ENCODE results near the gene EEF1AKMT4.

Gene EEF1AKMT4

GRCh38 chr3:184249412-184250166 lies at the start of gene EEF1AKMT4:
Gene EEF1AKMT4, plus strand, starts transcription at chr3:184249672. Its CDS starts 23 bp downstream, at chr3:184249695.
- peak; percentile 38 for FAIRE-seq

- FAIRE-seq, result no peak
Measured at GRCh38 chr3:184200825-184201224, 48.6 kb upstream of the EEF1AKMT4 start.

DNA sequence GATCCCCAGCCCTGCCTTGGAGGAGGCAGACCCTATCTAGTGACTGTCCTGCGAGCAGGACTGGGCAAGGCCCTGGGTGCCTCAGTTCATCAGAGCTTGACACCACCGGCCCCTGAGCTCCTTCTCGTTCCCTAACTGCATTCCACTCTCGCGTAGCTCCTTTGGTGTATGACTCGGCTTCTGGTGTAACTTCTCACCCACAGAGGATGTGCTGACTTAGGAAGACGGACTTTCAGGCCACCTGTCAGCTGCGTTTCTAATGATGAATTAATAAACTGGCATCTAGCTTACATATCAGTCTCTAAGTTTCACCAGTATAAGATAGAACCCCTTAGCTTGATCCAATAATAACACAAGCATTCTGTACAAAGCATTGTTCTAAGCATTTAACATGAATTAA lies 45.9 kb upstream of the EEF1AKMT4 start:
- FAIRE-seq, result no peak

DNA sequence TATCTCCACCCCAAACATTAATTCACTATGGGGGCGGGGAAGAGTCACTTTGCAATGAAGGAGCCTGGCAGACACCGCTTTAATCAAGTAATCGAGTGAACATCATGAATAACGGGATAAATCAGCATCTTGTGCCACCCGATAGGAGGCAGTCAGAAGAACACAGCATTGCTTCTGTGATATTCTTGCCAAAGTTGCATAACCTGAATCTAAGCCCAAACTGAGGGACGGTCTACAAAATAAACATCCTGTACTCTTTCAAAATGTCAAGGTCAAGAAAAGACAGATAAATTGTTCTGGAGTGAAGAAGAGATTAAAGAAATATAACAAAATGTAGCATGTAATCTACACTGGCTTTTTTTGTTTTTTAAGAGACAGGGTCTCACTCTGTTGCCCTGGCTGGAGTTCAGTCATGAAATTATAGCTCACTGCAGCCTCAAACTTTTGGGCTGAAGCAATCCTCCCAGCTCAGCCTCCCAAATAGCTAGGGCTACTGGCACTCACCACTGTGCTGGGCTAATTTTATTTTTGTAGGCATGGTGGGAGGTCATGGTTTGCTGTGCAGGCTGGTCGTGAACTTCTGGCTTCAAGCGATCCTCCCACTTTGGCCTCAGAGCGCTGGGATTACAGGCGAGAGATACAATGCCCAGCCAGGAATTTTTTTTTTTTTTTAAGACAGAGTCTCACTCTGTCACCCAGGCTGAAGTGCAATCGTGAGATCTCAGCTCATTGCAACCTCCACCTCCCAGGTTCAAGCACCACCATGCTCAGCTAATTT lies 40.1 kb upstream of the EEF1AKMT4 start:
- FAIRE-seq, result no peak

DNA sequence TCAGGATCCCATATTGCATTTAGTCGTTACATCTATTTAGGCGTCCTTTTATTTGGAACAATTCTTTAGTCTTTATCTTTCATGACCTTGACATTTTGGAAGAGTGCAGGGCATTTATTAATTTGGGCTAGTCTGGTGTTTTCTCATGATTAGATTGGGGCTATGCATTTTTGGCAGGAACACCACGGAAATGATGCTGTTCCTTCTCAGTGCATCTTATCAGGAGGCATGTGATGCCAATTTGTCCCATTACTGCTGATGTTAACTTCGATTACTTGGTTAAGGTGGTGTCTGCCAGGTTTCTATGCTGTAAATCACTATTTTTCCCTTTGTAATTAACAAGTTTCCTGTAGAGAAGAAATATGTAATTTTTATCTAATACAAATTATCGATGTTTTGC lies 38.2 kb upstream of the EEF1AKMT4 start:
- no peak for FAIRE-seq

- FAIRE-seq, result no peak
Measured at GRCh38 chr3:184211718-184212117, 37.8 kb upstream of the EEF1AKMT4 start.

DNA sequence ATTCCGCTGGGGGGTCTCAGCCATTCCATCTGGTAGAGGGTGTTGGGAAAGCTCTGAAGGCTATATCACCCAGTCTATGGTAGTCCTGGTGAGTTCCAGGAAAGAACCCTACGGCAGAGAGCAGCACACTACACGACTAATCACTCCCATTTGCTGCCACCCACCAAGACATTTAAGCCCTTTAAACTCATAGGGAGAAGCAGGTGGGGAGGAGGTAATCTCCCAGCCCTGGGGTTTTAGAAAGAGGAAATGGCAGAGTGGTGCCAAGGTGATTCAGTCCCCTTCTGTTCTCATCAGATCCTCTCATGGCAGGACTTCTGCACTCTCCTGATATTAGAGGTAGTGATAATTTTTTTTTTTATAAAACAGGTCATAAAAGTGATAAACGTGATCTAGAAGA lies 30.7 kb upstream of the EEF1AKMT4 start:
- FAIRE-seq, result no peak

GRCh38 chr3:184222521-184222920 lies 27.0 kb upstream of the EEF1AKMT4 start:
- FAIRE-seq, result no peak

DNA sequence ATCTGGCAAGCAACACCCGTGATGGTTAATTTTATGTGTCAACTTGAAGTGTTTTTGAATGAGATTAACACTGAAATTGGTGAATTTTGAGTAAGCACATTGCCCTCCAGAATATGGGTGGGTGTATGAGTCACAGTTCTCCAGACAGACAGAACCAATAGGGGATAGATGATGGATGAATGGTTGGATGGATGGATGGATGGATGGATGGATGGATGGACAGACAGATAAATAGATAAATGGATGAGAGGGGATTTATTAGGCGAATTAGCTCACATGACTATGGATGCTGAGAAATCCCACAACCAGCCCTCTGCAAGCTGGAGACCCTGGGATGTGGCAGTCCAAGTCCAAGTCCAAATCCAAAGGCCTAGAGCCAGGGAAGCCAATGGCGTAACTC lies 25.5 kb upstream of the EEF1AKMT4 start:
- FAIRE-seq, result no peak

- no peak for FAIRE-seq
Measured at GRCh38 chr3:184227481-184227935, 22.0 kb upstream of the EEF1AKMT4 start.

DNA sequence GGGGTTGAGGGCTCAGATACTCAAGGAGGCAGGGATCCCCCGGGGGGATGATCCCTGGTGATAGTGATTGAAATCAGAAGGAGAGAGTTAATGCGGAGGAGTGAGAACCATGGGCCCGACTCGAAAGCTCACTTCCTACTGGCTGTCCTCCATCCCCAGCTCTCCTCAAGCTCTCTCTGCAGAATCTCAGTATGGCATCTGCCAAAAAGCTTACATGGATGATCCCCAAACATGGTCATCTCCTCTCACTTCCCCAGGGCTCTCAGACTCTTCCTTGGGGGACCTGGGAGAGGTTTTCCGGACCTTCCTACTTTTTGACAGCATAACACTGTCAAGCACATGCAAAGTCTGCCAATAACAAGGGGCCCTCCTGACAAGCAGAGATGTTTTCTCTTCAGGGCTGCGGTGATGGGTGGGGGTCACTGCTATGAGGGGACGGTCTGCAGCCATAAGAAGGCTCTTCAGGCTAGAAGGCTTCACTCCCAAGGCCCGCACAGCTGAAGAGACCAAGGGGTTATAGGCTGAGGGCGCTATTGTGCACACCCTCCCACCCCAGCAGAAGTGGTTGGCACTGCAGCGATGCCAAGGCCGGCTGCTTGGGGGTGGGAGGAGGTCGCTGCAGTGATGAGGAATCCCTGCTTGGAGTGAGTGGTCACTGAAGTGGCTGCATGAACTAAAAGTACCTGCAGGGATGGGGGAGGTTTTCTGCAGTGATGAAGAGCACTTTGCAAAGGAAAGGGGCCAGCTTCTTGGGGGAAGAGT lies 20.9 kb upstream of the EEF1AKMT4 start:
- FAIRE-seq, result no peak

- FAIRE-seq, result no peak
Measured at GRCh38 chr3:184229394-184230080, 19.9 kb upstream of the EEF1AKMT4 start, which contains the start of gene VWA5B2. Gene VWA5B2, plus strand, starts transcription at chr3:184229585. Its CDS starts 944 bp downstream, at chr3:184230529.

DNA sequence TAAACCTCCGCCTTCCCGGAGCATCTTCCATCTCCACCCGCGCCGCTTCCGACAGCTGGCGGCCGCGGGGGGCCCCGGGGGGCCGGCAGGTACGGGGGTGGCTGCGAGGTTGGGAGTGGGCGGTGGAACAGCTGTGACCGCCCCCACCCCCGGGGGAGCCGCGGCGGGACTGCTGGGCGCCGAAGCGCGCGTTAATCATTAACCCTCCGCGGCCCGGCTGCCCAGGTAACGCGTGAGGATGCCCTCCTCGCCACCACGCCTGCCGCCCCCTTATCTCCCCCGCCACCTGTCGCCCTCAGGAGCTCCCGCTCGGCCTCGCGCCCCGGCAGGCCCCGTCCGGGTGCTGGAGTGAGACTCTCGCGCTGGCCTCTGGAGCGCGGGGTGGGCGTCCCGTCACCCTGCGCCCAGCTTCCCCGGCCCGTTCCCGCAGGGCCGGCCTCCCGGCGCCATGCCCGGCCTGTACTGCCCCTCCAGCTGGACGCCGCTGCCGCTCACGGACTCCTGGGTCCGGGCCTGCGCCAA lies 19.3 kb upstream of the EEF1AKMT4 start:
- no peak for FAIRE-seq

- no peak for FAIRE-seq
Measured at GRCh38 chr3:184230603-184231528, 18.6 kb upstream of the EEF1AKMT4 start.

DNA sequence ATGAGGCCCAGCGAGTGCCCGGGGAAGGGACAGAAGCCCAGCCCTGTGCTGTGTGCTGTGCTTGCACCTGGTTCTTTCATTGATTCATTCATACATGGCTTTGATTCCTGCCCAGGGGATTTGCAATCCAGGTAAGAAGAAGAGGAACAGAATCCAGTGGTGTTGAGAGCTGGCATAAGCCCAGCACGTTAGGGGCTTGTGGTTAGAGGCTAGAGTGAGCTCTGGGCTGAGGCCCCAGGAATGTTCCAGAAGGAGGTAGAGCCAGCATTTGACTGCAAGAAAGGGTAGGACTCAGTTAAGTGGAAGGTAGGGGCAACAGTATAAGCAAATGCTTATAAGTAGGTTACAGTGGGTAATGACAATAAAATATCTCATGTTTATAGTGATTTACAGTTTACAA lies 17.8 kb upstream of the EEF1AKMT4 start:
- FAIRE-seq, result no peak

DNA sequence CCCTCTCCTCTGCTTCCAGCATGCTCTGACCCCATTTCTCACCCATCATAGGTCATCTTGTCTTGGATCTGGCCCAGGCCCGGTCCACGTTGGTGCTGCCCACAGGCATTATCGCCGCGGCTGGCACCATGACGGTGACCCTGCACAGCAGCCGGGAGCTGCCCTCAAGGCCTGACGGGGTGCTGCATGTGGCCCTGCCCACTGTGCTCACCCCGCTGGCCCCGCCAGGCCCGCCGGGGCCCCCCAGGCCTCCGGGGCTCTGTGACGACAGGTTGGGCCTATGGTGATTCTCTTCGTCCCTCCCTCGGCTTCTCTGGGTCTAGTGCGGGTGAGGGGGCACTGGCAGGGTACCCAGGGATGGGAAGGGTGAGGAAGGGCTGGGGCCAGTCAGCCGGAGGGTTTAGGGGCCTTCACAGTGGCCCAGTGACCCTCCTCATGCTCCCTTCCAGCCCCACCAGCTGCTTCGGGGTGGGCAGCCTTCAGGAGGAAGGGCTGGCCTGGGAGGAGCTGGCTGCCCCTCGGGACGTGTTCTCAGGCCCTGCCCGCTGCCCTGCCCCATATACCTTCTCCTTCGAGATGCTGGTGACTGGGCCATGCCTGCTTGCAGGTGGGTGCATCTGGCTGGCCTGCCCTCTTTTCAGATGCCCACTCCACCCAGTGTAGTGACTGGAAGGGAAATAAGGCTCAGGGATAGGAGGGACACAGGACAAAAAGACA lies 16.2 kb upstream of the EEF1AKMT4 start:
- FAIRE-seq, result no peak

- FAIRE-seq, result peak; percentile 36
Measured at GRCh38 chr3:184234224-184234623, 15.2 kb upstream of the EEF1AKMT4 start.

- FAIRE-seq, result no peak
Measured at GRCh38 chr3:184234671-184235380, 14.6 kb upstream of the EEF1AKMT4 start.

GRCh38 chr3:184235381-184236032 lies 14.0 kb upstream of the EEF1AKMT4 start:
- FAIRE-seq, result no peak
